Right lobe of liver (tissue), 6 donors: Measurements from ENCODE around the gene ITGA11. TPM values are rescaled to one million over a fixed set of nuclear protein-coding genes. Genes with fewer than 3 reads are reported as not detected.

ENCODE experiments used
- ATAC-seq, 4 donors: fragments of 200-7000 bp; cut with Tn5 transposase; one replicate each; pipeline ENCODE4 v1.9.1; 2020; ENCODE audit warnings: mild to moderate bottlenecking in 4 of 4, moderate library complexity in 4 of 4
- DNase-seq, 3 donors: peaks; one replicate each; pipeline ENCODE4 v3.0.0-alpha.2; 2020
- H3K27ac ChIP-seq, 3 donors: fragments of 200-600 bp; one replicate each; pipeline ENCODE4 v1.8.0; 2022
- H3K27me3 ChIP-seq, 2 donors: fragments of 200-600 bp; one replicate each; pipeline ENCODE4 v1.8.0; 2022
- H3K36me3 ChIP-seq, 4 donors: fragments of 200-600 bp; sonication (generic) in 1 of 4; one replicate each; pipeline versions ENCODE4 v1.5.1 to v1.8.0; 2017 to 2022; ENCODE audit warnings: control low read depth in 1 of 4
- H3K4me1 ChIP-seq, 4 donors: fragments of 200-600 bp; sonication (generic) in 1 of 4; one replicate each; pipeline versions ENCODE4 v1.5.1 to v1.8.0; 2017 to 2022; ENCODE audit warnings: control low read depth in 1 of 4
- H3K4me3 ChIP-seq, 3 donors: fragments of 200-600 bp; one replicate each; pipeline ENCODE4 v1.8.0; 2022
- H3K9me3 ChIP-seq, 4 donors: fragments of 200-600 bp; sonication (generic) in 1 of 4; one replicate each; pipeline versions ENCODE4 v1.5.1 to v1.8.0; 2017 to 2022; ENCODE audit warnings: control low read depth in 1 of 4
- POLR2A ChIP-seq: fragments of 450-650 bp; IDR thresholded peaks from one replicate; pipeline ENCODE4 v1.6.1; 2017; ENCODE audit warnings: antibody characterized with exemption, mild to moderate bottlenecking
- WGBS: methylation state at CpG from one replicate; pipeline ENCODE4 v1.1.6; 2018; ENCODE audit warnings: low coverage, low lambda C conversion rate; ENCODE audit not compliant: insufficient coverage; ENCODE audit errors: missing lambda C conversion rate; 5-methylcytosine and 5-hydroxymethylcytosine counted together
- intact Hi-C, 2 donors: fragments of 100-400 bp; cut with DNase I; formaldehyde crosslinking; loops; one replicate each; pipeline versions ENCODE4 v1.11.2 to v1.14.1; 2022
- total RNA-seq, 6 experiments: library from RNA; depleted of rRNA in 2 of 6; stranded (reverse); fragments of >200 nt in 2 of 6; fragmentation: NEBNext Ultra II Directional in 3 of 6; extraction: Animal tissue kit (Norgen Biotek cat#: 25700) in 3 of 6; gene quantifications; one replicate each; pipeline versions ENCODE4 v1.1.0 to v1.2.4, GENCODE V29; 2016 to 2023
- TF ChIP-seq, protein P1 (sequence below), 4 donors: fragments of 200-600 bp in 3 of 4; fragments of 450-650 bp in 1 of 4; IDR thresholded peaks; one replicate each; pipeline versions ENCODE4 v1.5.1 to v1.8.0; 2016 to 2022; ENCODE audit warnings: antibody characterized with exemption in 4 of 4, mild to moderate bottlenecking in 2 of 4
- donor health status: DM: no; HTN: yes; CAD: no.
- donor health status: DM: no; HTN: no; CAD: no.
- donor health status: DM: no; HTN: no; CAD: no.
- donor health status: DM: no; HTN: yes; CAD: no.
- donor health status: DM: no; HTN: yes; CAD: no.

ITGA11 gene
- total RNA-seq, 6 experiments from 2014 or later = 0.51 to 1.4 (median 0.73) TPM

GRCh38 chr15:68279779-68280753 lies 151.9 kb downstream of the ITGA11 start:
- DNase-seq (no peak), ATAC-seq (no peak)
- 18% methylated on average over 11 of the region's 11 CpGs for WGBS
- Histone ChIP-seq H3K27ac (peak overlapping the region in 2 of 3 donors; percentile 94 to 97), H3K27me3 (no peaks in the 10 kb centered on the region), H3K4me1 (peaks cover 0 to 76% (median 22%) of the 10 kb centered on the region in 4 donors), H3K4me3 (peak overlapping the region; percentile 73 to 96 (median 94)), H3K36me3 (no peaks in the 10 kb centered on the region), H3K9me3 (no peaks in the 10 kb centered on the region)
- intact Hi-C loops = no loop called here
- TF ChIP-seq POLR2A = no peak
- TF ChIP-seq, protein P1, sequence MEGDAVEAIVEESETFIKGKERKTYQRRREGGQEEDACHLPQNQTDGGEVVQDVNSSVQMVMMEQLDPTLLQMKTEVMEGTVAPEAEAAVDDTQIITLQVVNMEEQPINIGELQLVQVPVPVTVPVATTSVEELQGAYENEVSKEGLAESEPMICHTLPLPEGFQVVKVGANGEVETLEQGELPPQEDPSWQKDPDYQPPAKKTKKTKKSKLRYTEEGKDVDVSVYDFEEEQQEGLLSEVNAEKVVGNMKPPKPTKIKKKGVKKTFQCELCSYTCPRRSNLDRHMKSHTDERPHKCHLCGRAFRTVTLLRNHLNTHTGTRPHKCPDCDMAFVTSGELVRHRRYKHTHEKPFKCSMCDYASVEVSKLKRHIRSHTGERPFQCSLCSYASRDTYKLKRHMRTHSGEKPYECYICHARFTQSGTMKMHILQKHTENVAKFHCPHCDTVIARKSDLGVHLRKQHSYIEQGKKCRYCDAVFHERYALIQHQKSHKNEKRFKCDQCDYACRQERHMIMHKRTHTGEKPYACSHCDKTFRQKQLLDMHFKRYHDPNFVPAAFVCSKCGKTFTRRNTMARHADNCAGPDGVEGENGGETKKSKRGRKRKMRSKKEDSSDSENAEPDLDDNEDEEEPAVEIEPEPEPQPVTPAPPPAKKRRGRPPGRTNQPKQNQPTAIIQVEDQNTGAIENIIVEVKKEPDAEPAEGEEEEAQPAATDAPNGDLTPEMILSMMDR (IDR thresholded peaks at IDR 0.05) = no peak

DNA sequence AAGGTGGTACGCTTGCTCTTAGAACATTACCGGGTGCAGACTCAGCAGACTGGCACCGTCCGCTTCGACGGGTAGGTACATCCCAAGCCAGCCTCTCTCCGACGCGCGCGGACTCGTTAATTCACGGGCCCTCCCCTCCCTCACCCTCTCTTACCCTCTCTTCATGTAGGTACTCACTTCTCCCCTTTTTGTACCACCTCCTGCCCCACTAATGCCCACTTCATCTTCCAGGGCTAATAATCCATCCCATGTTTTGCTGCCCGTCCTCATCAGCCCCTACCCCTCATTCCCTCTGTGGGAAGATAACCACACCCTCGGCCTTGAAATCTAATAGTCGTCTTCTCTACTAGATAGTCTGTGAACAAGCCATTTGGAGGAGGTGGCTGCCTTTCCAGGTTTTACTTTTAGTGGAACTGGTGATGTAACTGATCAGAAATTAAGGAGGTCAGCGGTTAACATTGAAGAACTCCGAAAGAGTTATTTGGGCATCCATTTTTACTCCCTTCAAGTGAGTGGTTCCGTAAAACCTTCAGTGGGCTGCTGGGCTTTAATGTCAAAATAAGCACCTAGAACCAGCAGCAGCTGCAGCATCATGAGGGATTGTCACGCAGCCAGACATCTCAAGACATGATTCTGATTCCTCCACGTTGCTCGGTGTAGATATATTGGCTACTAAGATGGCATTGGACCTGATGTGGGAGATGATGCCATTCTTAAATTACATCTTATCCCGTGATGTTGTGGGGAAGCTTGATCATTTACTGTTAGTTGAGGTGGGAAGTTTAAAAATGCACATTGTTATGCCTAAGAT lies 153.2 kb downstream of the ITGA11 start:
- under 1% methylated on average over 20 of the region's 23 CpGs for whole genome bisulfite sequencing
- intact Hi-C loops = no loop called here
- ATAC-seq = peak in 2 of 4 donors; percentile 0

GRCh38 chr15:68278345-68278594 lies 153.7 kb downstream of the ITGA11 start:
- no peaks in the 10 kb centered on the region for H3K36me3 ChIP-seq
- no peaks in the 10 kb centered on the region for H3K9me3 ChIP-seq
- WGBS = no CpG with 5 or more reads among the region's 22 CpGs
- no peak for DNase-seq
- H3K4me1 ChIP-seq = peaks cover 0 to 71% (median 26%) of the 10 kb centered on the region in 4 donors
- TF ChIP-seq, protein P1 (IDR thresholded peaks at IDR 0.05) = peak in 2 of 4 donors; percentile 13 to 27
- TF ChIP-seq POLR2A = no peak
- intact Hi-C loops = no loop called here
- peak overlapping the region; percentile 94 to 97 (median 97) for H3K27ac ChIP-seq
- peak overlapping the region; percentile 73 to 96 (median 94) for H3K4me3 ChIP-seq
- no peaks in the 10 kb centered on the region for H3K27me3 ChIP-seq
- no peak for ATAC-seq

More for the DNA sequence above, 153.2 kb downstream of the ITGA11 start:
- H3K27me3 ChIP-seq = no peaks in the 10 kb centered on the region
- H3K27ac ChIP-seq = peak overlapping the region; percentile 94 to 97 (median 97)
- H3K4me3 ChIP-seq = peak overlapping the region; percentile 73 to 96 (median 94)
- no peaks in the 10 kb centered on the region for H3K9me3 ChIP-seq
- DNase-seq = no peak
- H3K36me3 ChIP-seq = no peaks in the 10 kb centered on the region
- peaks cover 0 to 73% (median 26%) of the 10 kb centered on the region in 4 donors for H3K4me1 ChIP-seq
- TF ChIP-seq, protein P1 (IDR thresholded peaks at IDR 0.05) = no peak
- no peak for TF ChIP-seq POLR2A

- intact Hi-C loops = no loop called here
- peak; percentile 93 to 95 (median 93) for DNase-seq
- H3K4me3 ChIP-seq = peak within 1 kb of the TSS; percentile 73 to 96 (median 94)
- peak within 1 kb of the TSS; percentile 94 to 97 (median 97) for H3K27ac ChIP-seq
- 0% methylated on average over 8 of the region's 85 CpGs for WGBS
- H3K9me3 ChIP-seq = no peaks in the 10 kb centered on the region
- H3K4me1 ChIP-seq = peaks cover 0 to 66% (median 26%) of the 10 kb centered on the region in 4 donors
- peak; percentile 87 to 93 (median 88) for ATAC-seq
- H3K27me3 ChIP-seq = no peaks in the 10 kb centered on the region
- H3K36me3 ChIP-seq = no peaks in the 10 kb centered on the region
- TF ChIP-seq, protein P1 (IDR thresholded peaks at IDR 0.05) = peak in 1 of 4 donors; percentile 30
- TF ChIP-seq POLR2A = peak; percentile 80
These were observed 154.2 kb downstream of the ITGA11 start, which contains the start of gene FEM1B for GRCh38 chr15:68277603-68278344. Gene FEM1B, plus strand, starts transcription at chr15:68277745. Its CDS starts 673 bp downstream, at chr15:68278418.
